Lower leg skin (tissue), 3 donors: ENCODE measurements around the gene KLHL40.

Experiments
- POLR2A ChIP-seq, 2 donors: fragments of 450-650 bp; IDR thresholded peaks; one replicate each; pipeline ENCODE4 v1.6.1; 2016 to 2017; ENCODE audit warnings: antibody characterized with exemption in 2 of 2, mild to moderate bottlenecking in 1 of 2, moderate library complexity in 1 of 2
- TF ChIP-seq, protein P1 (sequence below), 3 donors: fragments of 450-650 bp; IDR thresholded peaks; one replicate each; pipeline ENCODE4 v1.5.1; 2016; ENCODE audit warnings: antibody characterized with exemption in 3 of 3, mild to moderate bottlenecking in 3 of 3, moderate library complexity in 2 of 3

DNA sequence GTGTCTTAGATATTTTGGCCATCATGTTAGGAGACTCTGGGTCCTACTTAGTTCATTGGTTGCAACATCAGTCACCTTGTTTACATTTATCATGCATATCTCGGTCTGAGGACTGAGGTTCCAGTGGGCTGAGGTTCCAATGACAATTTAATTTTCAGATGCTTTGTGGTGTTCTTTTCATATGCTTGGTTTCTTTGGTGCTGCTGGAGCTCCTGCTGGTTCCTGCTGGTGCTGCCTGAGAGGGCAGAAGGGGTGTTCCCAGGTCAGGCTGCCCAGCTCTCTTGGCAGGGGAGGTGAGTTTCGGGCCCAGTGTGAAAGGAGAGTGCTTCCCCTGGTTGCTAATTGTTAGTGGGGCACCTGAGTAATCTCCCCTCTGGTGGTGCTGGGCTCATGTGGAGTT lies 6.9 kb upstream of the KLHL40 start:
- TF ChIP-seq, protein P1, sequence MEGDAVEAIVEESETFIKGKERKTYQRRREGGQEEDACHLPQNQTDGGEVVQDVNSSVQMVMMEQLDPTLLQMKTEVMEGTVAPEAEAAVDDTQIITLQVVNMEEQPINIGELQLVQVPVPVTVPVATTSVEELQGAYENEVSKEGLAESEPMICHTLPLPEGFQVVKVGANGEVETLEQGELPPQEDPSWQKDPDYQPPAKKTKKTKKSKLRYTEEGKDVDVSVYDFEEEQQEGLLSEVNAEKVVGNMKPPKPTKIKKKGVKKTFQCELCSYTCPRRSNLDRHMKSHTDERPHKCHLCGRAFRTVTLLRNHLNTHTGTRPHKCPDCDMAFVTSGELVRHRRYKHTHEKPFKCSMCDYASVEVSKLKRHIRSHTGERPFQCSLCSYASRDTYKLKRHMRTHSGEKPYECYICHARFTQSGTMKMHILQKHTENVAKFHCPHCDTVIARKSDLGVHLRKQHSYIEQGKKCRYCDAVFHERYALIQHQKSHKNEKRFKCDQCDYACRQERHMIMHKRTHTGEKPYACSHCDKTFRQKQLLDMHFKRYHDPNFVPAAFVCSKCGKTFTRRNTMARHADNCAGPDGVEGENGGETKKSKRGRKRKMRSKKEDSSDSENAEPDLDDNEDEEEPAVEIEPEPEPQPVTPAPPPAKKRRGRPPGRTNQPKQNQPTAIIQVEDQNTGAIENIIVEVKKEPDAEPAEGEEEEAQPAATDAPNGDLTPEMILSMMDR (IDR thresholded peaks at IDR 0.05) = no peak
- TF ChIP-seq POLR2A (IDR thresholded peaks at IDR 0.05) = no peak
